GM12891 (cell line): ENCODE results near the gene KLHL7.
"Not testable (repeated sequence)": the region's sequence is repeated elsewhere in the genome, so short reads cannot be mapped to it uniquely, and the experiment has no call there.

Experiments used
- PAX5 ChIP-seq: IDR thresholded peaks from 2 replicates; pipeline ENCODE4 v1.6.1; 2011; ENCODE audit warnings: low read length, moderate library complexity, mild to moderate bottlenecking; ENCODE audit not compliant: insufficient read depth, severe bottlenecking
- POLR2A ChIP-seq: IDR thresholded peaks from 2 replicates; pipeline ENCODE4 v1.6.1; 2011; ENCODE audit warnings: low read depth, low read length, control low read depth
- POLR2AphosphoS5 ChIP-seq: IDR thresholded peaks from 2 replicates; pipeline ENCODE4 v1.6.1; 2011; ENCODE audit warnings: low read depth, low read length, control low read depth
- POU2F2 ChIP-seq: IDR thresholded peaks from 2 replicates; pipeline ENCODE4 v1.6.1; 2011; ENCODE audit warnings: low read depth, mild to moderate bottlenecking, control low read depth, low read length, moderate library complexity
- SPI1 ChIP-seq: IDR thresholded peaks from 2 replicates; pipeline ENCODE4 v1.6.1; 2011; ENCODE audit warnings: low read depth, low read length, control low read depth
- TAF1 ChIP-seq: IDR thresholded peaks from 2 replicates; pipeline ENCODE4 v1.6.1; 2011; ENCODE audit warnings: low read depth, low read length, control low read depth

DNA sequence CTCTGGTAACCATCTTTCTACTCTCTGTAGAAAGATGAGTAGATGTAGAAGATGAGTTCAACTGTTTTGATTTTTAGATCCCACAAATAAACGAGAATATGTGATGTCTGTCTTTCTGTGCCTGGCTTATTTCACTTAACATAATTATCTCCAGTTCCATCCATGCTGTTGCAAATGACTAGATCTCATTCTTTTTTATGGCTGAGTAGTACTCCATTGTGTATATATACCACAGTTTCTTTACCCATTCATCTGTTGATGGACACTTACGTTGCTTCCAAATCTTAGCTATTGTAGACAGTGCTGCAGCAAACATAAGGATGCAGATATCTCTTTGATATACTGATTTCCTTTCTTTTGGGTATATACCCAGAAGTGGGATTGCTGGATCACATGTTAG, 26.2 kb downstream of the KLHL7 start:
- TF ChIP-seq POLR2A, POLR2AphosphoS5, TAF1, POU2F2, SPI1, PAX5: not testable (repeated sequence)
